Left ventricle myocardium inferior (tissue), 1 donor: ENCODE results near the gene USP17L19. TPM values are rescaled to one million over a fixed set of nuclear protein-coding genes. Genes with fewer than 3 reads are reported as not detected.
A peak's percentile ranks its signal among the peaks of the same experiment; 100 is the strongest.
"Not testable (repeated sequence)": the region's sequence is repeated elsewhere in the genome, so short reads cannot be mapped to it uniquely, and the experiment has no call there.

ENCODE experiments used
- DNase-seq: peaks from one replicate; pipeline ENCODE4 v3.0.0-alpha.2; 2020
- H3K27ac ChIP-seq: fragments of 200-600 bp; replicated peaks from 2 replicates; pipeline ENCODE4 v1.8.0; 2021
- H3K27me3 ChIP-seq: fragments of 200-600 bp; 2 replicates; pipeline ENCODE4 v1.8.0; 2021; ENCODE audit warnings: low read depth
- H3K36me3 ChIP-seq: fragments of 200-600 bp; 2 replicates; pipeline ENCODE4 v1.8.0; 2021
- H3K4me1 ChIP-seq: fragments of 200-600 bp; 2 replicates; pipeline ENCODE4 v1.8.0; 2021
- H3K4me3 ChIP-seq: fragments of 200-600 bp; 2 replicates; pipeline ENCODE4 v1.8.0; 2021; ENCODE audit warnings: mild to moderate bottlenecking, moderate library complexity
- H3K9me3 ChIP-seq: fragments of 200-600 bp; replicated peaks from 2 replicates; pipeline ENCODE4 v1.8.0; 2021
- intact Hi-C: fragments of 100-400 bp; cut with micrococcal nuclease; formaldehyde crosslinking; loops from one replicate; pipeline ENCODE4 v1.11.0; 2022
- total RNA-seq: library from RNA; stranded (reverse); fragmentation: NEBNext Ultra II Directional; extraction: Animal tissue kit (Norgen Biotek cat#: 25700); gene quantifications from one replicate; pipeline ENCODE4 v1.2.1, GENCODE V29; 2021
- donor health status: DM: no; HTN: yes; CAD: no; lungs with severe emphysema.

USP17L19 gene
- total RNA-seq, 1 donor from 2014 or later = not detected

DNA sequence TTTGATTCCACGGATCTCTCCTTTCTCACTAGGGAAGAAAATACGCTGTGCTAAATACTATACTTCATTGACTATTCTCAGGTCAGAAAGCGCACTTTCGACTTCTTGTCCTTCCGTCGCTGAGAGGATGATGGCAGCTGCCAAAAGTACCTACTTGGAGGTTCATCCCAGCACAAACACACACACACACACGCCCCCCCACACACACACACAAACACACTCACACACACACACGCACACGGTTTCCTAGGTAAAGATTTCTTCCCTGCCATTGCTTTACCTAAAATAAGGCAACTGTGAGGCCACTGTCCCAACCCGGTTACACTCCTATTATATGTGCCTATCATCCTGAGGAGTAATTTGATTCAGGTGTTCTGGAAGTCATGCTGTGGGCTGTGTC lies 18.5 kb downstream of the USP17L19 start:
- DNase-seq = peak; percentile 27
- H3K27me3 ChIP-seq, H3K36me3 ChIP-seq, H3K4me3 ChIP-seq, H3K4me1 ChIP-seq, H3K9me3 ChIP-seq, H3K27ac ChIP-seq, intact Hi-C loops: not testable (repeated sequence)

Other genes starting within 250 kb of the USP17L19 start
- not detected for gene FAM90A26, start 83.0 kb upstream of the USP17L19 start, total RNA-seq
- not detected for gene USP17L10, start 42.7 kb upstream of the USP17L19 start, total RNA-seq
- gene USP17L11, start 38.0 kb upstream of the USP17L19 start, total RNA-seq = not detected
- gene USP17L12, start 33.2 kb upstream of the USP17L19 start, total RNA-seq = not detected
- gene USP17L13, start 28.5 kb upstream of the USP17L19 start, total RNA-seq = not detected
- not detected for gene USP17L15, start 19.0 kb upstream of the USP17L19 start, total RNA-seq
- gene USP17L17, start 9.5 kb upstream of the USP17L19 start, total RNA-seq = not detected
- gene USP17L18, start 4.7 kb upstream of the USP17L19 start, total RNA-seq = not detected
- not detected for gene USP17L20, start 4.7 kb downstream of the USP17L19 start, total RNA-seq
- not detected for gene USP17L21, start 9.5 kb downstream of the USP17L19 start, total RNA-seq
- gene USP17L22, start 14.2 kb downstream of the USP17L19 start, total RNA-seq = not detected
- not detected for gene USP17L24, start 71.8 kb downstream of the USP17L19 start, total RNA-seq
- not detected for gene USP17L25, start 76.5 kb downstream of the USP17L19 start, total RNA-seq
- gene USP17L26, start 81.3 kb downstream of the USP17L19 start, total RNA-seq = not detected
- not detected for gene USP17L5, start 86.0 kb downstream of the USP17L19 start, total RNA-seq
- not detected for gene USP17L27, start 90.8 kb downstream of the USP17L19 start, total RNA-seq
- not detected for gene USP17L28, start 95.5 kb downstream of the USP17L19 start, total RNA-seq
- gene USP17L29, start 100.3 kb downstream of the USP17L19 start, total RNA-seq = not detected
- gene USP17L30, start 109.8 kb downstream of the USP17L19 start, total RNA-seq = not detected
- not detected for gene DEFB131A, start 191.0 kb downstream of the USP17L19 start, total RNA-seq